Neural cell (in vitro differentiated cells): ENCODE measurements around the gene RNPEPL1.

ENCODE experiments used
- CTCF ChIP-seq: fragments of 450-650 bp; IDR thresholded peaks from 2 replicates; pipeline ENCODE4 v1.5.1; 2014; ENCODE audit warnings: antibody characterized with exemption, mild to moderate bottlenecking, moderate library complexity; ENCODE audit not compliant: poor library complexity, severe bottlenecking
- EP300 ChIP-seq: fragments of 450-650 bp; conservative IDR thresholded peaks from 2 replicates; pipeline ENCODE4 v1.6.1; 2014; ENCODE audit warnings: antibody characterized with exemption, mild to moderate bottlenecking, moderate library complexity; ENCODE audit not compliant: poor library complexity, severe bottlenecking
- EZH2 ChIP-seq: fragments of 200-600, 300-800 bp; shearing (Covaris generic), sonication (generic); IDR thresholded peaks from 2 replicates; pipeline ENCODE4 v1.6.1; 2014; ENCODE audit warnings: antibody characterized with exemption, low read length, borderline replicate concordance, mild to moderate bottlenecking; ENCODE audit not compliant: insufficient read depth, poor library complexity, severe bottlenecking
- POLR2AphosphoS5 ChIP-seq: IDR thresholded peaks from 2 replicates; pipeline ENCODE4 v1.6.1; 2012
- RAD21 ChIP-seq: fragments of 450-650 bp; conservative IDR thresholded peaks from 2 replicates; pipeline ENCODE4 v1.6.1; 2014; ENCODE audit warnings: antibody characterized with exemption, mild to moderate bottlenecking, moderate library complexity
- SMC3 ChIP-seq: fragments of 450-650 bp; conservative IDR thresholded peaks from 2 replicates; pipeline ENCODE4 v1.6.1; 2014; ENCODE audit warnings: antibody characterized with exemption, mild to moderate bottlenecking, moderate library complexity; ENCODE audit not compliant: poor library complexity
- TAF1 ChIP-seq: IDR thresholded peaks from 2 replicates; pipeline ENCODE4 v1.6.1; 2012; ENCODE audit warnings: low read depth

DNA sequence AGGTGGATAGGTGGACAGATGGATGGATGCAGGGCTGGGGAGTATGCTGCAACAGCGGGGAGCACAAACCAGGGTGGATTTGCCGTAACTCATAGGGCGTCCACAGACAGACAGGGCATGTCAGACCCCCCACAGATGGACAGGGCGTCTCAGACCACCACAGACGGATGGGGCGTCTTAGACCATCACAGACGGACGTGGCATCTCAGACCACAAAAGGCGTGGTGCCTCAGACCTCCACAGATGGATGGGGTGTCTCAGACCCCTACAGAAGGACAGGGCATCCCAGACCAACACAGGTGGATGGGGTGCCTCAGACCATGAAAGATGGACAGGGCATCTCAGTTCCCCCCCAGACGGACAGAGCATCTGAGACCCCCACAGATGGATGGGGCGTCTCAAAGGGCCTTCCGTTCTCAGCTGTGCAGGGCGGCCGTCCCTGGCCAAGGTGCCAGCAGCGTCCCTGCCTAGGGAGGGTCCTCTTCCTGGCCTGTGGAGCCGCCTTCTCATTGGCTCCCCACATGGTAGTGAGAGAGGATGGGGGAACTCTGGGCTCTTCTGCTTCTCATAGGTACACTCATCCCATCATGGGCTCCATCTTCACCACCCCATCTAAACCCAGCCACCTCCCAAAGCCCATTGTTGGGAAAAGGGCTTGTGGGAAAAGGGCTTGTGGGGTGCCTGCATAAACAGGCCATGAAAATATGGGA, 12.6 kb upstream of the RNPEPL1 start:
- TF ChIP-seq TAF1 (no peak), CTCF (no peak), POLR2AphosphoS5 (no peak), EZH2 (no peak), SMC3 (no peak), EP300 (no peak), RAD21 (no peak)
